ENCODE measurements around the gene VARS1.
"Not testable (repeated sequence)": the region's sequence is repeated elsewhere in the genome, so short reads cannot be mapped to it uniquely, and the experiment has no call there.

The VARS1 gene

GRCh38 chr6:31829633-31830283, 34.2 kb upstream of the VARS1 start:
- peak; percentile 21 for TF ChIP-seq CTCF (IDR thresholded peaks at IDR 0.05; ENCODE audit: control insufficient read depth, insufficient read depth, low read depth, low read length, missing control alignments)
- peak overlapping the region; percentile 85 for H3K4me3 ChIP-seq (ENCODE audit: control insufficient read depth, low read depth, low read length)
- DNase-seq (ENCODE audit: low read depth), result no peak

GRCh38 chr6:31827286-31828079, 31.9 kb upstream of the VARS1 start, which contains the start of gene HSPA1B:
HSPA1B (plus strand) TSS chr6:31827738; CDS start chr6:31827951, 213 bp downstream.
- no peak for TF ChIP-seq CTCF (IDR thresholded peaks at IDR 0.05; ENCODE audit: control insufficient read depth, insufficient read depth, low read depth, low read length, missing control alignments)
- peak; percentile 99 for DNase-seq (ENCODE audit: low read depth)
- peak within 1 kb of the TSS; percentile 70 for H3K4me3 ChIP-seq (ENCODE audit: control insufficient read depth, low read depth, low read length)

GRCh38 chr6:31826793-31827285, 31.3 kb upstream of the VARS1 start:
- DNase-seq (ENCODE audit: low read depth), result peak; percentile 64
- no peak for TF ChIP-seq CTCF (IDR thresholded peaks at IDR 0.05; ENCODE audit: control insufficient read depth, insufficient read depth, low read depth, low read length, missing control alignments)
- H3K4me3 ChIP-seq (ENCODE audit: control insufficient read depth, low read depth, low read length), result peak overlapping the region; percentile 70

DNA sequence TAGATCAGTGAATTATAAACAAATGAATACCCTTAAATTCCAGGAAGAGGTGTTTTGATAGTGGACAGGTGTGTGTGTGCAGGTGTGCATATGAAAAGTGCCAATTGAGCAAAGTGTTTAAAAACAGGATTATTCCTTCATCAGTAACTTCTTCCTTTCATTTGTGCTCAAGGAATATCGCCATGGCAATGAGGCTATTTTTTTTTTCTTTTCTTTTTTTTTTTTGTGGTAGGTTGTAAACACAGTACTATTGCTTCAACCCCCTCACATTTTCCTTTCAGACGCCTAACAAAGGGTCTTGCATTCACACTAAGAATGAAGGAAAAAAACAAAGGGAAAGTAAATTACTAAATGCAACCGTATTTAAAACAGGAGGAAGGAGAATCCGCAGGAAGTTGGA, 30.0 kb upstream of the VARS1 start:
- no peak overlapping the region for H3K4me3 ChIP-seq (ENCODE audit: control insufficient read depth, low read depth, low read length)
- no peak for TF ChIP-seq CTCF (IDR thresholded peaks at IDR 0.05; ENCODE audit: control insufficient read depth, insufficient read depth, low read depth, low read length, missing control alignments)
- DNase-seq (ENCODE audit: low read depth), result no peak

GRCh38 chr6:31823592-31824196, 28.1 kb upstream of the VARS1 start:
- DNase-seq (ENCODE audit: low read depth); H3K4me3 ChIP-seq (ENCODE audit: control insufficient read depth, low read depth, low read length): not testable (repeated sequence)

GRCh38 chr6:31822036-31822821, 26.7 kb upstream of the VARS1 start:
- peak; percentile 48 for DNase-seq (ENCODE audit: low read depth)
- TF ChIP-seq CTCF (IDR thresholded peaks at IDR 0.05; ENCODE audit: control insufficient read depth, insufficient read depth, low read depth, low read length, missing control alignments), result no peak
- H3K4me3 ChIP-seq (ENCODE audit: control insufficient read depth, low read depth, low read length), result peak overlapping the region; percentile 42

Data from AG09309 (cell line).